ENCODE data around the gene FLAD1.

GRCh38 chr1:154968731-154969130 is 14.4 kb upstream of the FLAD1 start:
- TF ChIP-seq CTCF (IDR thresholded peaks at IDR 0.05) (no peak), SIN3A (IDR thresholded peaks at IDR 0.05; ENCODE audit: borderline replicate concordance, insufficient read depth, low read depth, low read length) (no peak)

Data from Panc1 (cell line).